HS-5 (cell line): ENCODE results near the gene ADCY10.
"Not testable (repeated sequence)": the region's sequence is repeated elsewhere in the genome, so short reads cannot be mapped to it uniquely, and the experiment has no call there.

ENCODE experiments used
- DNase-seq: peaks from one replicate; pipeline ENCODE4 v3.0.0-alpha.2; 2012; ENCODE audit warnings: low read depth

The ADCY10 gene

DNA sequence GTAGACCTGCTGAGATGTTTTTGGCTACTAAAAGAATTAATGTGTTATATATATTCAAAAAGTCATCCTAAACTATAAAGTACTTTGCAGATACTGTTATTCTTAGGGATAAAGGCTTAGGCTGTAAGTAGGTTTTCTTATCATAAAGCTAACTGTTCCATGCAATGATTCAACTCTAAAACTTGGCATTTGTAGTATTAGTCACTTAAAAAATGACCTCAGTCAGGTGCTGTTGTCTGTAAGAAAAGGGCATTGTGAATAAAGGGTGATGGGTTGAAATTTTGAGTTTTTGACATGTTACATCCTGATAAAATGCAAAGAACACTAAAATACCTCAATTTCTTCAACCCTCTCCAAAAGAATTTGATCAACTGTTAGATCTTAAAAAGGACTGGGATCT, 32.9 kb downstream of the ADCY10 start:
- DNase-seq, result no peak

DNA sequence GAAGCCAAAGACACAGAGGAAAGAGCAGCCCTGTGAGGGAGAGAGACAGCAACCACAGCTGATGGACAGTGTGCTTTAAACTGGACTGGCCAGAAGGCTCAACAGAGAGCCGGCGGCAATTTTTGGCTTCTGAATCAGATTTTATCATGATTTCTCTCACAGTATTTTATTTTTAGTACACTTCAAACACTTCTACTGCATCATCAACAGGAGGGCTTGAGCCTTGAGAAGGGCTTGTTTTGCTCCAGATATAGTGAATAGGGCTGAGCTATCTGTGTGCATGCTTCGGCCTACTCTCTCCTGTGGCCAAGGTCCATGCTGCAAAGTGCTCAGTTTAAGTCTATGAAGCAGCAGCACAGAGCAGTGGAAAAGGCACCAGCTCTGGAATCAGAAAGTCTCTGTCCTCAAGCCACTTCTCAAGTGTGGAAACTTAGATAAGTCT, 33.3 kb downstream of the ADCY10 start:
- no peak for DNase-seq

GRCh38 chr1:167879508-167879907, 34.4 kb downstream of the ADCY10 start:
- no peak for DNase-seq

- DNase-seq, result no peak
These were observed 35.4 kb downstream of the ADCY10 start for GRCh38 chr1:167878372-167879160.

- no peak for DNase-seq
These were observed 37.2 kb downstream of the ADCY10 start for GRCh38 chr1:167876597-167877175.

DNA sequence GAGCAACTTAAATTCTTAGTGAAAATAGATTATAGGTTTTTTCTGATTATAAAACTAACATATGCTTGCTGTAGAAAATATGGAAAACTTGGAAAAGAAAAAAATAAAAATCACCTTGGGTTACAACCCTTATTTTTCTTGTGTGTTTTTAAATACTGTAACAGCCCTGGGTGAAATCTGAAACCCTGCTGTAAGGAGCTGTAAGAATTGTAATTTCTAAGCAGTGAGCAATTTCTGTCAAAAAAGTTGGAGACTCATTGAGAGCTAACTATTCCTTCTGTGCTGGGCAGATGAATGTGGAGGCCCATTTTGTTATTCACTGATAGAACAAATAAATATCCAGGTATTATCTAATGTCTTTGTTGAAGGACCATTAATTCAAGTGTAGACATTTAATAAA, 42.6 kb downstream of the ADCY10 start:
- DNase-seq, result no peak

GRCh38 chr1:167869157-167870001, 44.6 kb downstream of the ADCY10 start:
- not testable (repeated sequence) for DNase-seq

DNA sequence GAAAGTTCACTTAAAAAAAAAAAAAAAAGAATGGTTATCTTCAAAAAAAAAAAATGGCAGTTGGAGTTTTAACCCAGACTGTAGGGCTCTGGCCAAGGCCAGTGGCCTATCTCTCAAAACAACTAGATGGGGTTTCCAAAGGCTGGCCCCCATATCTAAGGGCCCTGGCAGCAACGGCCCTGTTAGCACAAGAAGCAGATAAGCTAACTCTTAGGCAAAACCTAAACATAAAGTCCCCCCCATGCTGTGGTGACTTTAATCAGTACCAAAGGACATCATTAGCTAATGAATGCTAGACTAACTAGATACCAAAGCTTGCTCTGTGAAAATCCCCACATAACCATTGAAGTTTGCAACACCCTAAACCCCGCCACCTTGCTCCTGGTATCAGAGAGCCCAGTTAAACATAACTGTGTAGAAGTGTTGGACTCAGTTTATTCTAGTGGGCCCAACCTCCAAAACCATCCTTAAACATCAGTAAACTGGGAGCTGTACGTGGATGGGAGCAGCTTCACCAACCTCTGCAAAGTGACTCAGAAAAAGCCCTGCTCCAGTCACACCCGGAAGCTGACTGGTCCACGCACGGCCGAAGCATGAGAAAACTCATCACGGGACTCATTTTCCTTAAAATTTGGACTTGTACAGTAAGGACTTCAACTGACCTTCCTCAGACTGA, 47.1 kb downstream of the ADCY10 start:
- DNase-seq, result not testable (repeated sequence)

DNA sequence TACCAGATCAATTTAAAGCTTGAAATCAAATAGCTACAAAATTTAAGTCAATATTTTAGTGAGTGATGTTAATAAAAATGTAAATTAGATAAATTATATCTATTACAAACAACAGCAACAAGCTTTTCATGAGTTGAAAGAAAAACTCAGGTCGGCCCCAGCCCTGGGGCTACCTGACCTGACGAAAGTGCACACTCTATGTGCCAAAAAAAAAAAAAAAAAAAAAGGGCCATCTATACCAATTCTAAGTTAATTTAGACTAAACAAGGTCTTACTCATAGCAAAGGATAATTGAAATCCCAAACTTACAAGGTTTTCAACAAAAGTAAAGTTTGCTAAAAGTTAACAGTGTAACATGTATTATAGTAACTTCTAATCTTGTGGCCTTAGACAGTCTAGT, 47.6 kb downstream of the ADCY10 start:
- not testable (repeated sequence) for DNase-seq

GRCh38 chr1:167865804-167866308, 48.1 kb downstream of the ADCY10 start:
- DNase-seq, result not testable (repeated sequence)

DNA sequence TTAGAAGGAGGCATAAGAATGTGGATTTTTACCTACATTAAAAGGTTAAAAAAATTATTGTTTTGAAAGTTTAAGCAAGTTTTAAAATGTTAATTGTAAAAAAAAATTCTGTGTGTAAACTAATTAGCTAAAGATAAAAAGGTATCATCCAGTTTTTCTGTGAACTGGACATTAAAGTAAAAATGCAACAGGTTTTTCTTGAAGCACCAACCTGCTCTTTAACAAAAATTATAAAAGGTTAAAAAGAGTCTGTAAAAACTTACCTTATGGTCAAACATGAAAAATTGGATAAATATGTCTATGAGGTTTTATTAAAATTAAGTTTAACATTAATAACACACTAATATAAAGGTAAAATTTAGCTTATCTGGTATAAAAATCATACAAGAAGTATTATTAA, 48.7 kb downstream of the ADCY10 start:
- DNase-seq, result not testable (repeated sequence)

DNA sequence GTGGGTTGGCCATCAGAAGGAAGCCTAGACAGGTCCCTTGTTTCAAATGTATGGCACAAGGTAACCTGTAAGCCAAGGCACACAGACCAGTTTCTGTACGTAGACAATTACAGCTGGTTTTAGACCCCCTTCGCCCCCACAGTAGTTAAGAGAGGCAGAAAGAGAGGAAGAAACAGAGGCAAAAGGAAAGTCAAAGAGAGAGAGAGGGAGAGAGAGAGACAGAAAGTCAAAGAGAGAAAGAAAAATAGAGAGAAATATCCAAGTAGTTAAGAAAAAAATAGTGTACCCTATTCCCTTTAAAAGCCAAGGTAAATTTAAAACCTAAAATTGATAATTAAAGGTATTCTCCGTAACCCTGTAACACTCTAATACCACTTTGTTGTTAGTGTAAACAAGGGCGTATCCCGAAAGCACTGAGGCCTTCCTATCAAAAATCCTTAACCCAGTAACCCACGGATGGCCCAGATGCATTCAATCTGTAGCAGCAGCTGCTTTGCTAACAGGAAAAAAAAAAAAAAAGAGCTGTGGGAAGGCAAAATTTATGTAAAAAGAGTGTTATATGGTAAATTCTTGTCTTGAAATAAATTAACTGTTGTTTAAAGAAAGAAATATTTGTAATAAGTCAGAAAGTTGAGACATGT, 49.4 kb downstream of the ADCY10 start:
- no peak for DNase-seq

- no peak for DNase-seq
These were observed 50.0 kb downstream of the ADCY10 start for GRCh38 chr1:167863921-167864279.

DNA sequence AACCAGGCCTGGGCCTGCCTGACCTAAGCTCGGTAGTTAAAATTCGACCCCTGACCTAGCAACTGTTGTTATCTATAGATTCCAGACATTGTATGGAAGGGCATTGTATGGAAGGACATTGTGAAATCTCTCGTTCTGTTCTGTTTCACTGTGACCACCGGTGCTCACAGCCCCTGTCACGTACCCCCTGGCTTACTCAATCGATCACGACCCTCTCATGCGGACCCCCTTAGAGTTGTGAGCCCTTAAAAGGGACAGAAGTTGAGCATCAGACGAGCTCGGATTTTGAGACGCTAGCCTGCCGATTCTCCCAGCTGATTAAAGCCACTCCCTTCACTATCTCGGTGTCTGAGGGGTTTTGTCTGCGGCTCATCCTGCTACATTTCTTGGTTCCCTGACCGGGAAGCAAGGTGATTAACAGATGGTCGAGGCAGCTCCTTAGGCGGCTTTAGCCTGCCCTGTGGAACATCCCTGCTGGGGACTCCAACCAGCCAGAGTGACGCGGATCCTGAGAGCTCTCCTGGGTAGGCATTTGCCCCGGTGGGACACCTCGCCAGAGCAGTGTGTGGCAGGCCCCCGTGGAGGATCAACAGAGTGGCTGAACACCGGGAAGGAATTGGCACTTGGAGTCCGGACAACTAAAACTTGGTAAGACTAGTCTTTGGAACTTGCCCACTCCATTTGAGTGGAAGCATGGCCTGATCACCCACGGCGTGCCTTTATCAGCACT, 50.6 kb downstream of the ADCY10 start:
- DNase-seq, result not testable (repeated sequence)

GRCh38 chr1:167862432-167863076, 51.4 kb downstream of the ADCY10 start:
- no peak for DNase-seq

GRCh38 chr1:167861664-167862381, 52.1 kb downstream of the ADCY10 start:
- DNase-seq, result no peak

- no peak for DNase-seq
These were observed 53.6 kb downstream of the ADCY10 start for GRCh38 chr1:167860231-167860923.

DNA sequence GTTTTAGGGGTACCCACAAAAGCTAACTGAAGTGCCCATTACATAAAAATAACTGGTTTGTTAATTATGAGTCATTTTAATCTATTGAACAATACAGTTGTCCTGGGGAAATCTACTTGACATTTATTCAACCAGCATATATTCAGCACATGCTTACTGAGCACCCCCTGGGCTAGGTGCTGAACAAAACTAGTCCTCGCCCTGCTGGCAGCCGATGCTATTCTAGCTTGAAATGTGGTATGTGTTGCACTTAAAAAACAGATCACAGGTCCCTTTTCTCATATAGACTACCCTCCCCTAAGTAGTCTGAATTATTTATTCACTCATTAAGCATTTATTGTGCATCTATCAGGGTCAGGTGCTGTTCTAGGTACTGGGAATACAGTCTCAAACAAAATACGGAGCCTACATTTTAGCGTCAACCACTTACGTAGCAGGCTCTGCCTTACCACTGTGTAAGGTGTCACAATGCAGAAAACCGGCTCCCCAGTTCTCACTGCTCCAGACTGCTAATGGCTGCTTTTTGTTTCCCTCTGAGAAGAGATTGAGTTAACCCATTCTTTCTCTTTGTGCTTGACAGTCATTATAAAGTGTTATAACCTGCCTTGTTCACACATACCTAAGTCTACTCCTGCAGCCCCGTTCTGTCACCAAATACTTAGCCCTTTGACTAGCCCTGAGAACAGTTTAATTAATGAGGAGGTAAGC, 57.1 kb downstream of the ADCY10 start:
- DNase-seq, result no peak
